M059J (cell line): ENCODE data around the gene NDRG4. TPM values are rescaled to one million over a fixed set of nuclear protein-coding genes. Genes with fewer than 3 reads are reported as not detected.

ENCODE experiments used
- DNase-seq: peaks from one replicate; pipeline ENCODE4 v3.0.0-alpha.2; 2012; ENCODE audit warnings: low read depth
- total RNA-seq: library from RNA; depleted of rRNA; stranded (reverse); fragments of >200 nt; shearing (Covaris generic); gene quantifications from 2 replicates; pipeline ENCODE4 v1.2.3, GENCODE V29; 2014

NDRG4 gene
- total RNA-seq, 1 experiment from 2014 or later = 6.5 TPM

DNA sequence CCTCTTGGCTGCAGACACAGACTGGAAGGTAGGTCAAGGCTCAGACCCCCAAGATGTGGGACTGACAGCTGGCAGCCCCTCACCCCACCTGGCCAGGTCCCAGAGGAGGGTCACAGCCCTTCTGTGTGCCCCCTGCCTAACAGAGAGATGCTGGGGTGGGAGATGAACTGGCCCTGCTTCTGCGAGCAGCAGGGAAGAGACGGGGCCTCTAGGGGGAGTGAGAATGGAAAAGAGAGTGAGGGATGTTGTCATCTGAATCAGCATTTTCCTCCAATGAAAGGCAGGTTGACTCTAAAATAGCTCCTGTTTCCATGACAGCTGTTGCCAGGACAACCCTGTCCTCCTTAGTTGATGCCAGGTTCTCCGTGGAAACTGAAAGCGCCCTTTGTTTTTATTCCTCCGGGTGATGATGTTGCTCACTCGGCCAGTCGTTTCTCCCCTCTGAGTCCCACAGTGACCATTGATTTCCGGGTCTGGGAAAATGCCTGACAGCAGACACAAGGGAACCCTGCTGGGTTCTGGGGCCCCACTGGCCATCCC is 4.9 kb upstream of the NDRG4 start:
- DNase-seq = peak; percentile 99

DNA sequence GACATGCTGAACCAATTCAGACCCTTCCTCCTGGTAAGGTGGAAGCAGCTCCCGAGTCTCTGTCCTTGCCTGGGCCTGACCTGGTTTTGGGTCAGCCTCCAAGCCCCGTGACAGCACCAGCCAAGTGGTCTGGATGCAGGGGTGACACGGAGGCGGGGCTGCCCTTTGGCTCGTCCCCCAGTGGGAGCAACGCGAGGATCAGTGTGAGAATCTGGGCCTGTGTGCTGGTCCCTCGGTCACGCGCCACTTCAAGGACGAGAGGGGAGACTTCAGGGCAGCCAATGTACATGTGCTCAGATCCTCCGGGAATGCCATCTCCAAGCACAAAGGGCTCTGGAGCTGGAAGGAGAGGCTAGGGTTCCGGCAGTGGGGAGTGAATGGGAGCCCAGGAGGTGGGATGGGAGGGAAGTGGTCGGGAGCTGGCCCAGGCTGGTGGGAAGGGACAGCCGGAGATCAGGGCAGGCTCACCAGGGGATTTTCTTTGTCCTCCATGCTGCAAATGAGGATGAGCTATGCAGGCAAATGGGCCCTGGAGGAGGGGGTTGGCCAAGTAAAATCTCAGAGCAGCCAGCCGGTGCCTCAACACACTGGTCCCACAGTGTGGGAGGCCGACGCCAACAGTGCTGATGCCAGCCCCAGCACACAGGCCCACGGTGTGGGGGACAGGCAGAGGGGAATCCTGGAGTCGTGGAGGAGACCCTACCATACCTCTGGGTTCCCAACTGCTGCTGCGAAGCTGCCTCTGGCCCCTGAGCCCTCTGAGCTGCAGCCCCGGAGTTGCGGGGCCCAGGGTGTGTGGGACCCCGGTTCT is 4.2 kb upstream of the NDRG4 start:
- DNase-seq = no peak

DNA sequence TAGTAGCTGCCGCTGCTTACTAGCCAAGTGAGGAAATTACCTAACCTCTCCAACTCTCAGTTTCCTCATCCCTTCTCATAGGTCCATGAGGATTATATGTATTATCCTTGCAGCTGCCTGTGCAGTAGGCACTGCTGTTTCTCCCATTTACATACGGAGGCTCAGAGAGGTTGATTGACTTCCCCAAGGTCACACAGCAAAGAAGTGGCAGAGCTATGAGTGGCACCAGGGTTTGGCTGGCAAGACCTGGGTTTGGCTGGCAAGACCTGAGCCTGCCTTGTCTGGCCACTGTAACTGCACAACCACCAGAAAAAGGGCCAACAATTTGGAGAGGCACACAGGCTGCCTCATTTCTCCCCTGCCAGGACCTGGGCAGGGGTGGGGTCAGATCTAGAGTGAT is 2.5 kb upstream of the NDRG4 start:
- no peak for DNase-seq

DNA sequence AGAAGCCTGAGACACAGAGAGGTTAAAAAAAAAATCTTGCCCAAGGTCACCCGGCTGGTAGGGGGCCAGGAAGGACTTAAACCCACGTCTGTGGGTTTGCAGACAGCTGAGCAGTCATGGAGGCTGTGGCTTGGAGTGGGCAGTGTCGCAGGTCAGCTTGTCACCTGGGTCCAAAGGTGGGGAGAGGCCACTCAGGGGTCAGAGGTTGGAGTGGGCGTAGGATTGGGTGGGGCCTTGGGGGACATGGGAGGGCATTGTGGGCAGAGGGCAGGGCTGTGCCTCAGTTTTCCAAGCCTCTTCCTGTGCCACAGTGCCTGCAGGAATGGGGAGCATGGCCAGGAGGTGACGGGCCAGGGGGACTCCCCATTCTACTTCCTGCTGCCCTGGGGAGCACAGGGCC is 2.0 kb upstream of the NDRG4 start:
- DNase-seq = no peak

DNA sequence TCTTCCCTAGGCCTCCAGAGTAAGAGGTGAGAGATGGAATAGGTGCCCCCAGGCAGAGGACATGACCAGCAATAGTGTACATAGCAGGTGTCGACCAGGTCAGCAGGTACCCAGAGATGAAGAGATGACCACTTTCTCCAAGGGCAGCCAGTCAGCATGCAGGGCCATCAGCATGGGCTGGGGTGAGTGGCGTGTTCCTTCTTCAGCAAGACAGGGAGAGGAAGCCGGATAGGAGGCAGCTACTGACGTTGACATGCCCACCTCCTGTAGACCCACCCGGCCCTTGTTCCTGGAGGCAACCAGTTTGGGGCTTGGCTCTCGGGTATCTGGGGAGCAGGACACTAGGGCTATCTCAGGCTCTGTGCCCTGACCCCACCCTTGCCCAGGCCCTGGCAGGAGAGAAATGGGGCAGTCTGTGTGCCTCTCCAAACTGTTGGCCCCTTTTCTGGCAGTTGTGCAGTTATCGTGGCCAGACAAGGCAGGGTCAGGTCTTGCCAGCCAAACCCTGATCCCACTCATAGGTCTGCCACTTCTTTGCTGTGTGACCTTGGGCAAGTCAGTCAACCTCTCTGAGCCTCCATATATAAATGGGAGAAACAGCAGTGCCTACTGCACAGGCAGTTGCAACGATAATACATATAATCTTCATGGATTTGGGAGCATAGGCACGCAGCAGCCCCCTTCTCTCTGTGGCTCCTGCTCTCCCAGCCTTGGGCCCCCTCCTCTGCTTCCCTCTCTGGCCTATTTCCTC is 1.4 kb upstream of the NDRG4 start:
- no peak for DNase-seq

DNA sequence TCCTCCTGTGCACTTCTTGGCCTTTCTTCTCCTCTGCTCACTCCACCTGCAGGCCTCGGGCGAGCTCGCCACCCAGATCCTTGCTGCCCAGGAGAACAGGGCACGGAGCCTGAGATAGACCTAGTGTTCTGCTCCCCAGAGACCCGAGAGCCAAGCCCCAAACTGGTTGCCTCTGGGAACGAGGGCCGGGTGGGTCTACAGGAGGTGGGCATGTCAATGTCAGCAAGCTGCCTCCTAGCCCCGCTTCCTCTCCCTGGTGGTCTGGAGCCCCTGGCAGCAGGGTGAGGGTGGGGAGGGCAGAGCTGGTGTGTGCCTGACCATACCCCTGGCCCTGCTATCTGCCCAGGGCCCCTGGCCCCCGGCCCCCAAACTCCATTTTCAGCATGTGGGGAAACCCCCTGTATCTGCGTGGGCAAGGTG is 841 bp upstream of the NDRG4 start:
- no peak for DNase-seq

DNA sequence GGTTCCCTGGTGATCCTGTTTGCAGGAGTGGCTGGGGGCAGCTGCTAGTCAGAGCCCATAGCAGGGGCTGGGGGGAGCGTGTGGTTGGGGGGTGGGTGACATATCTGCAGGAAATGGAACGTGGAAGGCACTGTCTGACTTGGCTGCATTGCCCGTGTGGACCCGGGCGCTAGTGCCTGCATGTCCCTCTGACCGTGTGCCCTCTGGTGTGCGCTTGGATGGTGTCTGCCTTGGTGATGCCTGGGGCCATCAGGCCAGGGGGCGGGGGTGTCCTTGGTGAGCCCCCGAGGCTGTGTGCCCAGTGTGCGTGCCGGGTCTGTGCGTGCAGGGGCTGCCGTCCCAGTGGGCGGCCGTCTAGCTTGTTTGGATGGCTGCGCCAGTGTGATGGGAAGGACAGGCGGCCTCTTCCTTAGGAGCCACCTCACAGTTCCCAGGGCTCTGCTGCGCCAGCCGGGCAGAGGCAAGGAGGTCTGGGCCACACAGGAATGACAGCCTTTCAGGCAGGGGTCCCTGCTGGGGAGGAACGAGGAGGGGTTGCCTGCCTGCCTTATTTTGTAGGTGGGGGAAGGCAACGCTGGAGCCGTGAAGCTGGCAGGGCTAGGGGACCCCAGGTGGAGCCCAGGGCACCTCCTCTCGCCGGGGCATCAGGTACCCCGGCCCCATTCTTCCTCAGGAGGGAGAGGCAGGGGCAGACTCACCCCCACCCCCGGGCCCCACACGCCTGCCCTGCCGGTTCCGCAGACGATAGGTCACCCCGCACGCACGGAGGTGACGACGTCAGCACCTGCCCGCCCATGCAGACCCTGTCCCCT is 693 bp downstream of the NDRG4 start:
- DNase-seq = no peak

DNA sequence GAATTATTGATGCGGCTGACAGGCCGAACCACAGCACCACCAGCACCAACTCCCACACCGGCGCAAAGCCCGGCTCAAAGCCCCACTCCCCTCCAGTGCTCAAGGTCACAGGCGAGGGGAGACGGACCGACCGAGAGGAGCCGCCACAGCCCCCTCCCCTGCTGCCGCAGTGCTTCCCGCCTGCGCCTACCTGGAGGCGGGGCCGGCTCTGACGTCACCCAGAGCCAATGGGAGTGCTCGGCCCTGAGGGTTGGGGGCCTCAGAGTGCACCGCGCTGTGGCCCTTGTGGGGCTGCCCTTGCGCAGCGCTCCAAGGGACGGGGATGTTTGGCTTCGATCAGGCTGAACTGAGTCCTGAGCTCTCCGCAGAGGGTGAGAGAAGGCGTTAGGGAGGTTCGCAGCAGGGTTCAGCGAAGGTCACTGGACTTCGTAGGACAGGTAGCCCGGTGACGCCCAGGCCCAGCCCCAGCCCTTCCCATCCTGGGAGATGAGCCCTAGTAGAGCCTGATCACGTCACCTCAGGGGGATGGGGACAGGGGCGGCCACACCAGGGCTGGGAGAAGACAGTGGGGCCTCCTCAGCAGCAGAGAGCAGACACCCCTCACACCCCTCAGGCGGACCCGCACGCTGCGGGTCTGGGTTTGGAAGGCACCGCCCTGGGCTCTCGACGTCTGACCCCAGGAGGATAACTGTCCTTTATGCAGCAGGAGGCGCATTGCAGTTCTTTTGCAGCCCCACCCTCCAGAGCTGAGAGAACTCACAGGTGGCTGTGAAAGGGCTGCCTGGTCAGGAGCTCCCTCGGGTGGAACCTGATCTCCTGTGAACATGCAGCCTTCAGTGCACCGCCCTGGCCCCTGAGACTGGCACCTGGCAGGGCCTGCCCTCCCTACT is 1.5 kb downstream of the NDRG4 start:
- no peak for DNase-seq

DNA sequence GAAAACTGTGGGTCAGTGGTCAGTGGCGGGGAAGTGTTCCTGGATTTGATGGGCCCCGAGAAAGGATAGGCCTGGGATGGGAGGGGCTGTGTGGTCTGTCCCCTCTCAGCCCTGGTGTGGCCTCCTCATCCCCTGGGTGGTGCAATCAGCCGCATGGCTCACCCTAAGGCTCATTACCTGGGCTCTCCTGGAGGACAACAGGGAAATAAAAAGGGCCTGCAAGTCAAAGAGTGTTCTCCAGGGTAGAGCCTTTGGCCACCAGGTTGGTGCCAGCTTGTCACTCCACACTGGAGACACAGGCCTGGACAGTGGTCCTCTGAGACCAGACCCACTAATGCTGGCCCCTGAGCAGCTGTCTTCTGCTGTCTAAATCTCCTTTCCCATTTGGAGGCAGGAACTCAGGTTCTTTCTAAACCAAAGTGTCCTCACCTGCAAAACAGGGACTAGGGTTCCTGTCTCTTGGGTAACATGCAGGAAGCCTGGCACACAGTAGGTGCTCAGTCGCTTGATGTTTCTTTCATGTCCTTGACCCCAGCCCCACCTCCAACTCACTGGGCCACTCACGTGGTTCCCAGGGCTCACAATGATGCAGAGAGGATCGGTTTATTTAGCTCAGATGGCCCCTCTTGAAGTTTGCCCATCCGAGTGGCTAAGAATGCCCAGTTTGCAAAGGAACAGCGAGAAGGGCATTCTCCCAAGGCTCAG is 2.4 kb downstream of the NDRG4 start:
- no peak for DNase-seq

DNA sequence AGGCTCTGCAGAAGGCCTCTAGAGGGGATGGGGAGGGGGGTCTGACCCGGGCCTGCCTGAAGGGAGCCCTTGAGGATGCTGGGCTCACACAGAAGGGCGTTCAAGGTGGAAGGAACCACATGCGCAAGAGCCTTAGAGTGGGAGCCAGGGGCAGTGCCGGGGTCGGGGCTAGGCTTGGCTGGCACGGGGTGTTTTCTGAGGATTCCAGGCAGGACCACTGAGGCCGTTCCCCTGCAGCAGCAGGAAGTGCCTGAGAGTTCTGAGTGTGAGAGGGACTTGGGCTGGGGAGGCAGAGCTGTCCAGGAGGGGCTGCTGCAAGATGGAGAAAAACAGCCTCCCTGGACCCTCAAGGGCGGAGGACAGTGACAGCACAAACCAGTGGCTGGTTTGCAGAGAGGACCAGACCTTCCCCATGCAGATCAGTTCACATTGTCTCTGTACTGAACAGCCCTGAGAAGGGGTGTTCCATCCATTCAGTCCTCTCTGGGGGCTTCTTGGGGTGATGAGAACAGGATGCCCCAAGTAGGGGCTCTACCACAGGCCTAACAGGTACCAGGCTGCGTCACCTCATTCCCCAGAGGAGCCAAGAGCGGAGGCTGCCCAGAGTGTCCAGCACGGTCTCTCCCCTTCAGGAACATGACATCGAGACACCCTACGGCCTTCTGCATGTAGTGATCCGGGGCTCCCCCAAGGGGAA is 3.4 kb downstream of the NDRG4 start:
- DNase-seq = no peak

DNA sequence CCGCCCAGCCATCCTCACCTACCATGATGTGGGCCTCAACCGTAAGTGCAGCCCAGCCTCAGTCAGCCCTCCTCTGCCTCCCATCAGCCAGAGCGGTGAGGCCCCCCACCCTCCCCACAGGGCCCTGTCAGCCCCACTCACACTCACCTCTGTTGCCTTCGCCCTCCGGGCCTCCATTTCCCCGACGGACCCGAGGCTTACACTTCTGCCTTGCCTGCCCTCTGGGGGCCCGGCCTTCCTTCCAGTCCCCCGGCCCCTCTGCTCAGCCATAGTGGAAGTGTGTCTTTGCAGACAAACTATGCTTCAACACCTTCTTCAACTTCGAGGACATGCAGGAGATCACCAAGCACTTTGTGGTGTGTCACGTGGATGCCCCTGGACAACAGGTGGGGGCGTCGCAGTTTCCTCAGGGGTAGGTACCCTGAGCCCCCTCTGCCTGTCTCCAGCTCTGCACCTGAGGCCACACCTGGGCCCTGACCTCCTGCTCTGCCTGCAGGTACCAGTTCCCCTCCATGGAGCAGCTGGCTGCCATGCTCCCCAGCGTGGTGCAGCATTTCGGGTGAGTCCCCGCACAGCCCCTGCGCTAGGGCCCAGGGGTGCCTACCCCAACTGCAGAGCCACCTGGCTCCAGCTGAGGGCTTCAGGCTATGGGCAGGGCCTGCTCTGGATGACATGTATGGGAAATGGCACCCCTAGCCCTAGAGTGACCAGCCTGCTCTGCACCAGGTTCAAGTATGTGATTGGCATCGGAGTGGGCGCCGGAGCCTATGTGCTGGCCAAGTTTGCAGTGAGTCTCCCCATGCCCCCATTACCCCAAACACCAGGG is 4.1 kb downstream of the NDRG4 start:
- no peak for DNase-seq

DNA sequence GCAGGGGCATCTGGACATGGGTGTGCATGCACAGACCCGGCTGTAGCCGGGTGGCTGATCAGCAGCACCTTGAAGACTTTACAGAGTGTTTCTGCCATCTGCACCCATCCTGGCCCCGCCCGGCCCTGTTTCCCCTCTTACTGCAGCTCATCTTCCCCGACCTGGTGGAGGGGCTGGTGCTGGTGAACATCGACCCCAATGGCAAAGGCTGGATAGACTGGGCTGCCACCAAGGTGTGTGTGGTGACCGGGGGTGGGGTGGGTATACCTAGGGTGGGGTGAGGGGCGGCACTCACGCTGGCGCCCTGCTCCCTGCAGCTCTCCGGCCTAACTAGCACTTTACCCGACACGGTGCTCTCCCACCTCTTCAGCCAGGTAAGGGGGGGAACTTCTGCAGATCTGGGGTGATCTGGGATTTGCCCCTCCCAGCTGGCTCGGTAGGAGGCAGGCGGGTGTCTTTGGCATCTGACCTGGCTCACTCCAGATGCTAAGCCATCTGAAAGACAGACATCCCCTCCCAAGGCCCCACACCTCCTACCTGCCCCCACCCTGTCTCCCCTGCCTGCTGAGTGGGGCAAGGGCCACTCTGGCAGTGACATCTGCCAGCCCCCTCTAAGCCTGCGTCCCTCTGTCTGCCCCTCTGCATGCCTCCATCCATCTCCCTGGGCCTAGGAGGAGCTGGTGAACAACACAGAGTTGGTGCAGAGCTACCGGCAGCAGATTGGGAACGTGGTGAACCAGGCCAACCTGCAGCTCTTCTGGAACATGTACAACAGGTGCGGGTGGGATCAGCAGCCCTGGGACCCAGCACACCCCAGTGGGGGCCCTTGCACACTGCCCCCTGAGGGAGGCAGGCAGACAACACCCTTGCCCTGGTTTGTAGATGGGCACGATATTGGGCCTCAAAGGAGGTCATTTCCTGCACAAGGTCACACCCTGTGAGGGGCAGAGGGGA is 6.6 kb downstream of the NDRG4 start:
- no peak for DNase-seq

DNA sequence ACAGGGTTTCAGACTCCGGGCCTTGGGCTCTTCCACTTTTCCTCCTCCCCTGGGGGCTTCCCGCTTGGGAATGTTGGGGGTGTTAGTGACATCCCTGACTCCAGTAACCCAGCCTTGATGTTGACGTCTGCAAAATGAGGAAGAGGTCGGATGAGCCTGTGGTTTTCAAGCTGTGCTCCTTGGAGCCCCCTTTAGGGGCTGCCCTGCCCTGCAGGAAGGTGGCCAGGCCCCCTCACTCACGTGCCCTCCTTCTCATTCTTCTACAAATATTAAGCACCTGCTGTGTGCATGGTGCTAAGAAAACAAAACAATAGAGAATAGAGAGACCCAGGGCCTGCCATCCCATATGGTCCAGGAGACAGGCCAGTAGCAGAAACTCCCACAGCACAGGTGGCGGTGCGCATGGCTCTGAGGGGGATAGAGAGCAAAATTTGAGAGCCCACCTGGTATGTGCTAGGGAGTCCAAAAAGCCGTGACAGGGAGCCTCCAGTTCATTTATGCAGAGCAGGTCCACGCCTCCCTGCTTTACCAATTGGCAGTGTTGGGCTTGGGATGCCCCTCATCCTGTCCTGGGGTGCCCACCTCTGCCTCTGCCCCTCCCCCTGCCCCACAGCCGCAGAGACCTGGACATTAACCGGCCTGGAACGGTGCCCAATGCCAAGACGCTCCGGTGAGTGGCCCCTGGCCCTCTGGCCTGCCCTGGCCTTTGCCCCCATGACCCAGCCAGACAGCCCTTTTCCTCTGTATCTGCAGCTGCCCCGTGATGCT is 7.4 kb downstream of the NDRG4 start:
- no peak for DNase-seq

DNA sequence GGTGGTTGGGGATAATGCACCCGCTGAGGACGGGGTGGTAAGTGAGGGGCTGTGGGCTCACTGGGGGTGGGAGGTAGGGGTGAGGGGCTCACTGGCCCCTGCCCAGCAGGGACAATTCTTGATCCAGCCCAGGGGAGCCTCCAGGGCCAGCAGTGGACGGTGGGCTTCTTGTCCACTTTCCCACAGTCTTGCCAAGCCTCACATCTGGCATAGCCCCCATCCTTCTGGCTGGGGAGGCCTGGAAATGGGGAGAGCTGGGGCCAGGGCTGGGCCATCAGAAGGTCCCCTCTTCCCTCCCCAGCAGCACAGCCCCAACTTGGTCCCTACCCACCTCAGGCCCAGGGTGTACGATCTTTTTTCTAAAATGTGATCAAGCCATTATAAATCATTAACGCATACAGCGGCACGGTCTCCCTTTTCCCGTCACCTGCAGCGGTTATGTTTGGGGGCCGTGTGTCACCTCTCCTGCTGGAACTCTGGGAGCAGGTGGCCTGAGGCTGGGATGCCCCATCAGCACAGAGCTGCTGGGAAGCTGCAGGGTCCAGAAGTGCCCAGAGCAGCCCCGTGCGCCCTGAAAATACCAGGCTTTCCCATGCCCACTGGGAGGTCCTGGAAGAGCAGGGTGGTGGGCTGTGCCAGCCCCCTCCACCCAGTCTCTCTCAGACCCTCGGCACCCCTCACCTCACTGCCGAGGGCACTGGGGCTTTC is 8.2 kb downstream of the NDRG4 start:
- DNase-seq = no peak

DNA sequence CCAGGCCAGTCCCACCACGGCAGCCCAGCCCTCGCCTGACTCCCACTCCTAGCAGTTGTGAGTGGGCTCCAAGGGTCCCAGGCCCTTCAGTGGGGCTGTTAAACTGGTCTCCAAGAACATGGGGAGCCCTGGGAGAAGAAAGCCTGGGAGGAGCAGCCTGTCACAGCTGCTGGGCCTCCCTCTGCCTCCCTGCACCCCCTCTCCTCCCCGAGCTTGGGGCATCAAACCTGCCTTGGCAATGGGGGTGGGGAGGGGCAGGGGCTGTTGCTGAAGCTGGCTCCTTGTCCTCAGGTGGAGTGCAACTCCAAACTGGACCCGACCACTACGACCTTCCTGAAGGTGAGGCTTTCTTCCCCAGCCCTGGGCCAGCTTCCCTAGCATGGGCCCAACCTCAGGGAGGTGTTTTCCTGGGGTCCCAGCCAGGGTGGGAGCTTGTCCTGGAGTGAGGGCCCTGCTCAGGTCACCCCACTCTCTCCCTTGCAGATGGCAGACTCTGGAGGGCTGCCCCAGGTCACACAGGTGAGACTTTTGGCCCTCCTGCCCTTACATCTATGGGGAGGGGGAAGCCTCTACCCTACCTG is 8.8 kb downstream of the NDRG4 start:
- DNase-seq = no peak
